Gastrocnemius medialis (tissue), 4 donors: Measurements from ENCODE around the gene TACC3. TPM values are rescaled to one million over a fixed set of nuclear protein-coding genes. Genes with fewer than 3 reads are reported as not detected.

Source experiments
- ATAC-seq, 2 donors: fragments of 150-250 bp; one replicate each; pipeline ENCODE4 v1.9.1; 2016
- DNase-seq, 2 donors: peaks; one replicate each; pipeline ENCODE4 v3.0.0-alpha.2; 2019
- H3K27ac ChIP-seq, 4 donors: fragments of 200-600 bp; sonication (generic); 1 replicate in 1 of 4; 2 replicates in 3 of 4; pipeline ENCODE4 v1.5.1; 2016 to 2018; ENCODE audit warnings: mild to moderate bottlenecking in 2 of 4, moderate library complexity in 1 of 4
- H3K27me3 ChIP-seq, 3 donors: fragments of 200-600 bp; sonication (generic) in 2 of 3; 1 replicate in 1 of 3; 2 replicates in 2 of 3; pipeline versions ENCODE4 v1.5.1 to v1.6.0; 2016 to 2019; ENCODE audit warnings: mild to moderate bottlenecking in 1 of 3, moderate library complexity in 1 of 3
- H3K36me3 ChIP-seq, 2 donors: fragments of 200-600 bp; sonication (generic) in 1 of 2; one replicate each; pipeline ENCODE4 v1.5.1; 2017 to 2018
- H3K4me1 ChIP-seq, 2 donors: fragments of 200-600 bp; sonication (generic) in 1 of 2; one replicate each; pipeline ENCODE4 v1.5.1; 2016 to 2017; ENCODE audit warnings: mild to moderate bottlenecking in 2 of 2
- H3K4me3 ChIP-seq, 4 donors: fragments of 200-600 bp; sonication (generic) in 3 of 4; 1 replicate in 1 of 4; 2 replicates in 3 of 4; pipeline ENCODE4 v1.5.1; 2016 to 2019; ENCODE audit warnings: mild to moderate bottlenecking in 2 of 4
- H3K9me3 ChIP-seq, 3 donors: fragments of 200-600 bp; sonication (generic) in 2 of 3; 1 replicate in 1 of 3; 2 replicates in 2 of 3; pipeline ENCODE4 v1.5.1; 2016 to 2019
- POLR2A ChIP-seq, 2 donors: fragments of 450-650 bp; IDR thresholded peaks; one replicate each; pipeline ENCODE4 v1.6.1; 2017; ENCODE audit warnings: antibody characterized with exemption in 2 of 2, mild to moderate bottlenecking in 2 of 2, moderate library complexity in 2 of 2
- in situ Hi-C, 4 donors: fragments of 200-750 bp; cut with MboI; loops; one replicate each; pipeline versions ENCODE4 v1.15.0 to v1.8.0; 2017; ENCODE audit warnings: low sequenced_read_pairs in 4 of 4
- intact Hi-C: fragments of 100-400 bp; cut with DNase I; formaldehyde crosslinking; loops from one replicate; pipeline ENCODE4 v1.15.1; 2023; ENCODE audit warnings: low total_unique reads
- total RNA-seq, 4 donors: library from RNA; depleted of rRNA; stranded (reverse); fragments of >200 nt; gene quantifications; one replicate each; pipeline versions ENCODE4 v1.1.0 to v1.2.3, GENCODE V29; 2016
- TF ChIP-seq, protein P1 (sequence below), 5 experiments: fragments of 450-650 bp in 3 of 5; fragments of 200-600 bp in 2 of 5; sonication (generic) in 2 of 5; IDR thresholded peaks in 4 of 5; conservative IDR thresholded peaks in 1 of 5; 1 replicate in 4 of 5; 2 replicates in 1 of 5; pipeline ENCODE4 v1.5.1; 2016 to 2019; ENCODE audit warnings: antibody characterized with exemption in 5 of 5, mild to moderate bottlenecking in 3 of 5, moderate library complexity in 3 of 5

The TACC3 gene
- total RNA-seq, 4 donors from 2014 or later, result 1.5 to 3.2 (median 1.9) TPM

DNA sequence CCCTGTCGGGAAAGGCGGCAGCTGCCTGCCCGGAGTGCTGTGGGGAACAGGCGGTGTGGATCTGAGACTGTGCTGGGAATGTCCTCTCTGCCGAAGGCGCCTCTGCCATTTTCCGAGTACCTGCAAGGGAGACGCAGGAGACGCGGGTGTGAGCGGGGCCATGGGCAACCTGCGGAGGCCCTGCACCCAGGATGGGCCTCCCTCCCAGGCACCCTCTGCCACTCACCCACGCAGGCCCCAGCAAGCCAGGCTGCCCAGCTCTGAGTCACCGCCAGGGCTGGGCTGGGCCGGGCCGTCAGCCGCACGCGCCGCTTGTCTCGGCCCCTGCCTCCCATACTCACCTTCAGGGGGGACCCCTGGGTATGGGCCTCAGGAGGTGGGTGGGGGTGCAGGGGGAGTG lies 68.2 kb downstream of the TACC3 start:
- Histone ChIP-seq H3K27ac (no peak overlapping the region), H3K9me3 (no peaks in the 10 kb centered on the region), H3K4me3 (no peak overlapping the region), H3K27me3 (peaks cover 11 to 14% (median 13%) of the 10 kb centered on the region in 3 donors), H3K4me1 (peaks cover 8 to 13% of the 10 kb centered on the region in 2 donors), H3K36me3 (no peaks in the 10 kb centered on the region)
- no peak for DNase-seq
- TF ChIP-seq, protein P1, sequence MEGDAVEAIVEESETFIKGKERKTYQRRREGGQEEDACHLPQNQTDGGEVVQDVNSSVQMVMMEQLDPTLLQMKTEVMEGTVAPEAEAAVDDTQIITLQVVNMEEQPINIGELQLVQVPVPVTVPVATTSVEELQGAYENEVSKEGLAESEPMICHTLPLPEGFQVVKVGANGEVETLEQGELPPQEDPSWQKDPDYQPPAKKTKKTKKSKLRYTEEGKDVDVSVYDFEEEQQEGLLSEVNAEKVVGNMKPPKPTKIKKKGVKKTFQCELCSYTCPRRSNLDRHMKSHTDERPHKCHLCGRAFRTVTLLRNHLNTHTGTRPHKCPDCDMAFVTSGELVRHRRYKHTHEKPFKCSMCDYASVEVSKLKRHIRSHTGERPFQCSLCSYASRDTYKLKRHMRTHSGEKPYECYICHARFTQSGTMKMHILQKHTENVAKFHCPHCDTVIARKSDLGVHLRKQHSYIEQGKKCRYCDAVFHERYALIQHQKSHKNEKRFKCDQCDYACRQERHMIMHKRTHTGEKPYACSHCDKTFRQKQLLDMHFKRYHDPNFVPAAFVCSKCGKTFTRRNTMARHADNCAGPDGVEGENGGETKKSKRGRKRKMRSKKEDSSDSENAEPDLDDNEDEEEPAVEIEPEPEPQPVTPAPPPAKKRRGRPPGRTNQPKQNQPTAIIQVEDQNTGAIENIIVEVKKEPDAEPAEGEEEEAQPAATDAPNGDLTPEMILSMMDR (IDR thresholded peaks at IDR 0.05 in 4 of 5, conservative IDR thresholded peaks at IDR 0.05 in 1 of 5), result no peak
- TF ChIP-seq POLR2A (IDR thresholded peaks at IDR 0.05), result no peak
- no peak for ATAC-seq
- intact Hi-C loops, result no loop called here
- in situ Hi-C loops, result no loop called here

DNA sequence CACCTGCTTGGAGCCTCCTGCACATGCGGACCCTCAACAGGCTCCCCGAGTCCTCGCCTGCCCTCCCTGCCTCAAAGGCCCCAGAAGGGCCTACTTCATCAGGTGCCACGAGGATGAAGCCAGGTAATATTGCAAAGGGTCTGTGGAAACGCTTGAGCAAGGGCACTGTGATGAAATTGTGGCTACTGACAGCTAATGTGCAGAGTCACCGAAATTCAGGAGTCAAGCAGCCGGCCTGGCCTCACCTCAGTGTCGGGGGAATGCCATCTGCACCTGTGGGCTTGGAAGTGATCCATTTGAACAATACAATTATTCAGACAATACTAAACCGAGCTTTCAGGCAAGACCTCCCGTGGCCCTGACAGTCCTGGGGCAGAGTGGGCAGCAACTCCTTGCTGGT lies 68.7 kb downstream of the TACC3 start:
- Histone ChIP-seq H3K4me1 (peaks cover 4 to 9% of the 10 kb centered on the region in 2 donors), H3K36me3 (no peaks in the 10 kb centered on the region), H3K27me3 (peaks cover 13 to 17% (median 16%) of the 10 kb centered on the region in 3 donors), H3K9me3 (no peaks in the 10 kb centered on the region), H3K4me3 (no peak overlapping the region), H3K27ac (no peak overlapping the region)
- ATAC-seq (no peak), DNase-seq (no peak)
- TF ChIP-seq, protein P1 (IDR thresholded peaks at IDR 0.05 in 4 of 5, conservative IDR thresholded peaks at IDR 0.05 in 1 of 5), result no peak
- TF ChIP-seq POLR2A (IDR thresholded peaks at IDR 0.05), result no peak
- in situ Hi-C loops, result no loop called here
- intact Hi-C loops, result no loop called here

DNA sequence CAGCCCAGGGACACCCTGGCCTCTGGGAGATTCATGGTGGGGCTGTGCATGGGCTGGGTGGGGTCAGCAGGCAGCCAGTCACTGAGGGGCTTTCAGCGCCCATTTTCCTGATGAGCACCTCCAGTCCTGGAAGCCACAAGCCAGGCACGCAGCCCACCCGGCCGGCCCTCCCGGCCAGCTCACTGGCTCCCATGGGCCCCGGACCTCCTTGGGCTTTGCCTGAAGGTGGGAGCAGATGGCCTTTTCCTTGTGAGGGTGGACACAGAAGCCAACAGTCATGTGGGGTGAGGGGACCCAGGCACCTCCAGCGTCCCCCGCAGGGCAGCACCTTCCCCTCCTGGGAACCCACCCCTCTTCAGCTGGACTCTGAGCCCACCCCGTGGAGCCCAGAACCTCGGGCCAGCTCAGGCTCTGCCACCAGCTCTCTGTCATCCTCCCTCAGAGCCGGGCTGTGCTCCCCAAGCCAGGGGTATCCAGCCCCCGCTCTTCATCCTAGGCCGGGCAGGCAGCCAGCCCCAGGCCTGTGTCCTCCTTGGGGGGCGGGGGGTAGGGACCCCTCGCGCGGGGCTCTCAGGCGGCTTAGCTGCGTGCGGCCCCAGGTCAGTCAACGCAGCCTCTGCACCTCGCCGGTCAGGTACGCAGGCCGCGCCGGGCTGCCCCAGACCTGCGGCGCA lies 71.0 kb downstream of the TACC3 start:
- H3K36me3 ChIP-seq, result no peaks in the 10 kb centered on the region
- in situ Hi-C loops, result no loop called here
- no peak for TF ChIP-seq POLR2A (IDR thresholded peaks at IDR 0.05)
- peaks cover 0 to 6% of the 10 kb centered on the region in 2 donors for H3K4me1 ChIP-seq
- no peak overlapping the region for H3K4me3 ChIP-seq
- intact Hi-C loops, result no loop called here
- no peaks in the 10 kb centered on the region for H3K9me3 ChIP-seq
- DNase-seq, result no peak
- peaks cover 36 to 39% (median 38%) of the 10 kb centered on the region in 3 donors for H3K27me3 ChIP-seq
- no peak overlapping the region for H3K27ac ChIP-seq
- no peak for ATAC-seq

DNA sequence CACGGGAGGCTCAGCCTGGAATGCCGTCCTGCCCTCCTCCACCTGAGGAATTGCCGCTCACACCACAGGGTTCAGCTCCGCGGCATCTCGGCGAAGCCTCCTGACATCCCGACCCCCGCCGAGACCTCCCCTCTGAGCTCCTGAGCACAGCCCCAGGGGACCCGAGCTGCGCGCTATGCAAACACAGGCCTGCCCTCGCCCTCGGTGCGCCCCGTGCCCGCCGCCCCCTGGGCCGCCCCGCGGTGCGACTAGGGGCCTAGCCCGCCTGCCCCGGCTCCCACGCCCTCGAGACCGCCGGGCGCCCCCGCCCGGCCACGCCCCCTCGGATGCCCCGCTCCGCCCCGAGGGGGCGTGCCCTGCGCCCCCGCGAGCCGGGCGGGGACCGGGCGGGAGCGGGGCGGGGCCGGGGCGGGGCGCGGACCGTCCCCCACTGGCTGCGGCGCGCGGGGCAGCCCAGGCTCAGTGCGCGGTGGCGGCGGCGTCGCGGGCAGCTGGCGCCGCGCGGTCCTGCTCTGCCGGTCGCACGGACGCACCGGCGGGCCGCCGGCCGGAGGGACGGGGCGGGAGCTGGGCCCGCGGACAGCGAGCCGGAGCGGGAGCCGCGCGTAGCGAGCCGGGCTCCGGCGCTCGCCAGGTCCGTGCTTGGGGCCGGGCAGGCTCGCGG lies 71.6 kb downstream of the TACC3 start, which contains the start of gene FGFR3:
Gene FGFR3 (plus strand): TSS at position 462 of the 664 bp plus-strand sequence. CDS start 642 bp downstream, outside the sequence.
- Histone ChIP-seq H3K36me3 (no peaks in the 10 kb centered on the region), H3K4me3 (peak within 1 kb of the TSS; percentile 35 to 52 (median 40)), H3K4me1 (peaks cover 0 to 6% of the 10 kb centered on the region in 2 donors), H3K27ac (no peak within 1 kb of the TSS), H3K27me3 (peaks cover 42 to 44% (median 44%) of the 10 kb centered on the region in 3 donors), H3K9me3 (no peaks in the 10 kb centered on the region)
- in situ Hi-C loops, result no loop called here
- no peak for DNase-seq
- intact Hi-C loops, result no loop called here
- TF ChIP-seq, protein P1 (IDR thresholded peaks at IDR 0.05 in 4 of 5, conservative IDR thresholded peaks at IDR 0.05 in 1 of 5), result no peak
- peak in 1 of 2 donors; percentile 24 for TF ChIP-seq POLR2A (IDR thresholded peaks at IDR 0.05)
- peak; percentile 49 to 68 for ATAC-seq

DNA sequence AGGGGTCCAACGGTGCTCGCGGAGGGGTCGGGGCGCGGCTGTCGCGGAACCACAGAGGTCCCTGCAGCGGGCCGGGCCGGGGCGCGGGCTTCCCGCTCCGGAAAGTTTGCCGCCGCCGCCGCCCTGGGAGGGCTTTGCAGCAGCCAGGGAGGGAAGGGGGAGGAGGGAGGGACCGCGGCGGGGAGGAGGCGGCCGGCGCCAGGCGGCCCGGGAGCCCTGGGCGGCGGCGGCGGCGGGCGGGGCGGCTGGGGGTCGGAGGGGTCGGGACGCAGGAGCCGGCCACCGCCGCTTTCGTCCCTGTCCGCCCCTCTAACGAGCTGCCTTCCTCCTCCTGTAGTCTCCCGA lies 72.1 kb downstream of the TACC3 start:
- H3K36me3 ChIP-seq, result no peaks in the 10 kb centered on the region
- peak overlapping the region in 3 of 4 donors; percentile 28 to 40 (median 40) for H3K4me3 ChIP-seq
- H3K4me1 ChIP-seq, result peaks cover 0 to 6% of the 10 kb centered on the region in 2 donors
- peaks cover 44 to 49% (median 44%) of the 10 kb centered on the region in 3 donors for H3K27me3 ChIP-seq
- DNase-seq, result no peak
- TF ChIP-seq, protein P1 (IDR thresholded peaks at IDR 0.05 in 4 of 5, conservative IDR thresholded peaks at IDR 0.05 in 1 of 5), result no peak
- no peak for TF ChIP-seq POLR2A (IDR thresholded peaks at IDR 0.05)
- H3K9me3 ChIP-seq, result no peaks in the 10 kb centered on the region
- in situ Hi-C loops, result no loop called here
- intact Hi-C loops, result no loop called here
- no peak overlapping the region for H3K27ac ChIP-seq
- ATAC-seq, result peak; percentile 30 to 56
